ENCODE data around the gene TP53TG5.

DNA sequence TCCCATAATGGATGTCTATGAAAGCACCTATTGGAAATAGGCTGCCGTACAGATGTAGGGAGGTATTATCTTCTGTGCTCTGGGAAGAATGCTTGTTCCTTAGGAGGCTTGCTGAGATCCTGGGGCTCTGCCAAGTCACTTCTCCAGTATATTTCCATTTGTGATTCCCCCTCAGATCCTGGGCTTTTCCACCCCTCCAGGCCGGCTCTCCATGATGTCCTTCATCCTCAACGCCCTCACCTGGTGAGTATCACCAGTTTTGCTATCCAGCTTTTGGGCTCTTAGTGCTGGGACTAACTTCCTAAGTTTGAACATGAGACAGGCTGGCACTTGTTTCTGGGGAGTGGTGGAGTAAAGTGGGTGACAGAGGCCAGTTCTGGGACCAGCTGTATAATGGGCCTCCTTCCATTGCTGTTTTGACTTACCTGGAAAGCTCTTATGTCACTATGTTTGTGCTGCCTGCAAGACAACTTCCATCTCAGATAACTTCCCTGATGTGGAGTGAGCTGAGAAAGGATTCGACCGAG lies 12.6 kb downstream of the TP53TG5 start:
- no peak for TF ChIP-seq POLR2A (IDR thresholded peaks at IDR 0.05)
- TF ChIP-seq, protein P1, sequence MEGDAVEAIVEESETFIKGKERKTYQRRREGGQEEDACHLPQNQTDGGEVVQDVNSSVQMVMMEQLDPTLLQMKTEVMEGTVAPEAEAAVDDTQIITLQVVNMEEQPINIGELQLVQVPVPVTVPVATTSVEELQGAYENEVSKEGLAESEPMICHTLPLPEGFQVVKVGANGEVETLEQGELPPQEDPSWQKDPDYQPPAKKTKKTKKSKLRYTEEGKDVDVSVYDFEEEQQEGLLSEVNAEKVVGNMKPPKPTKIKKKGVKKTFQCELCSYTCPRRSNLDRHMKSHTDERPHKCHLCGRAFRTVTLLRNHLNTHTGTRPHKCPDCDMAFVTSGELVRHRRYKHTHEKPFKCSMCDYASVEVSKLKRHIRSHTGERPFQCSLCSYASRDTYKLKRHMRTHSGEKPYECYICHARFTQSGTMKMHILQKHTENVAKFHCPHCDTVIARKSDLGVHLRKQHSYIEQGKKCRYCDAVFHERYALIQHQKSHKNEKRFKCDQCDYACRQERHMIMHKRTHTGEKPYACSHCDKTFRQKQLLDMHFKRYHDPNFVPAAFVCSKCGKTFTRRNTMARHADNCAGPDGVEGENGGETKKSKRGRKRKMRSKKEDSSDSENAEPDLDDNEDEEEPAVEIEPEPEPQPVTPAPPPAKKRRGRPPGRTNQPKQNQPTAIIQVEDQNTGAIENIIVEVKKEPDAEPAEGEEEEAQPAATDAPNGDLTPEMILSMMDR (IDR thresholded peaks at IDR 0.05), result no peak

Measured in esophagus squamous epithelium (tissue), 4 donors.